Measurements from ENCODE around the gene MKLN1. TPM values are rescaled to one million over a fixed set of nuclear protein-coding genes. Genes with fewer than 3 reads are reported as not detected.

Gene MKLN1
- total and polyA plus RNA-seq, 5 donors, result 16.9 to 54.8 (median 52.8) TPM

DNA sequence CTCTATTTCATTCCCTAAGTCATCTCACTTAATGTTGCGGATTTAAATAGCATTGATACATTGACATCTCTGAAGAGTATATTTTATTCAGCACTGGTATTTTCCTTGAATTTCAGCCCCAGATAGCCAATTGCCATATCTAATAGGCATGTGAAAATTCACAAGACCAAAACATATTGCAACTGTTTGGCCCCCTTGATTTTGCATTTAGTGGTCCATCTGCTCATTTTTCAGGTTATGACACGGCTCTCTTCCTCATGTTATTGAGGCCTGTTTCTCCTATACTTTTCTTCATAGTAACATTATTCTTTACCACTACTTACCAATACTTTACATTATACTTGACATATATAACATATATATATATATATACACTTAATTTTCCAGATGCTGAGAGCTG, 43.7 kb downstream of the MKLN1 start:
- DNase-seq (no peak), ATAC-seq (no peak)
- WGBS, result 95% methylated on average over 2 of the region's 2 CpGs
- Histone ChIP-seq H3K4me1 (ENCODE audit: control insufficient read depth, insufficient read depth, low read length) (peaks cover 4% of the 10 kb centered on the region), H3K27me3 (ENCODE audit: control insufficient read depth, insufficient read depth) (no peaks in the 10 kb centered on the region), H3K27ac (ENCODE audit: low read length) (no peak overlapping the region), H3K9me3 (ENCODE audit: control insufficient read depth, low read length) (no peaks in the 10 kb centered on the region), H3K4me3 (ENCODE audit: low read length) (no peak overlapping the region)
- intact Hi-C loops (cut with DNase I), result no loop called here

DNA sequence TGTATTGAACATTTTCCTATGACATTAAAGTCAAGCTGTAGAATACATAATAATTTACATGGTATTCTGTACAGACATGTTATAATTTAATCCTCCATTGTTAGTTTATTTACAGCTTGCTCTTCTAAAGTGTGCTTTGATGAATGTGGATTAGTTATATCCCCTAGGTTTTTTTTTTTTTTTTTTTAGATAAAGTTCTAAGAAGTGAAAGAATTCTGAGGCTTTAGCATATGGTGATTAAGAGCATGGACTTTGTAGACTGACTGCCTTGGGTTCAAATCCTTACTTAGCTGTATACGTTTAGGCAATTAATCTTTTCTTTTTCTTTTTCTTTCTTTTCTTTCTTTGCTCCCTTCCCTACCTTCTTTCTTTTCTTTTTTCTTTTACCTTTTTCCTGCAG, 44.9 kb downstream of the MKLN1 start:
- intact Hi-C loops (cut with DNase I), result no loop called here
- H3K9me3 ChIP-seq (ENCODE audit: control insufficient read depth, low read length), result no peaks in the 10 kb centered on the region
- peaks cover 4% of the 10 kb centered on the region for H3K4me1 ChIP-seq (ENCODE audit: control insufficient read depth, insufficient read depth, low read length)
- no peak for ATAC-seq
- no peak for DNase-seq
- H3K4me3 ChIP-seq (ENCODE audit: low read length), result no peak overlapping the region
- H3K27ac ChIP-seq (ENCODE audit: low read length), result no peak overlapping the region
- 85% methylated on average over 1 of the region's 1 CpG for WGBS
- H3K27me3 ChIP-seq (ENCODE audit: control insufficient read depth, insufficient read depth), result no peaks in the 10 kb centered on the region

DNA sequence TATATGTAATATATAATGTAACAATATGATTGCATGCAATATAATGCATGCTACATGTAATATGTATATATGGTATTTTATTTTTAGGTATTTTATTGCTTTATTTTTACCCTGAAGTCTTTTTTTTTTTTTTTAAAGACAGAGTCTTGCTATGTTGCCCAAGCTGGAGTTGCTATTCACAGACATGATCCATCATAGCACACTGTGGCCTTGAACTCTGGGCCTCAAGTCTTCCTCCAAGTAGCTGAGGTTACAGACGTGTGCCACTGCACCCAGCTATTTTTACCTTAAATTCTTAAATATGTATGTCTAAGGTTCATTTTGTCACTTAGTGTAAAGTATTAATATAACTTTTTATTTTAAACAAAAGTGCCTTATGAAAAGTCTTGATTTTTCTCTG, 47.1 kb downstream of the MKLN1 start:
- 67% methylated on average over 1 of the region's 1 CpG for WGBS
- intact Hi-C loops (cut with DNase I), result no loop called here
- Histone ChIP-seq H3K27me3 (ENCODE audit: control insufficient read depth, insufficient read depth) (no peaks in the 10 kb centered on the region), H3K4me3 (ENCODE audit: low read length) (no peak overlapping the region), H3K27ac (ENCODE audit: low read length) (no peak overlapping the region), H3K4me1 (ENCODE audit: control insufficient read depth, insufficient read depth, low read length) (peaks cover 4% of the 10 kb centered on the region), H3K9me3 (ENCODE audit: control insufficient read depth, low read length) (no peaks in the 10 kb centered on the region)
- ATAC-seq (no peak), DNase-seq (no peak)

DNA sequence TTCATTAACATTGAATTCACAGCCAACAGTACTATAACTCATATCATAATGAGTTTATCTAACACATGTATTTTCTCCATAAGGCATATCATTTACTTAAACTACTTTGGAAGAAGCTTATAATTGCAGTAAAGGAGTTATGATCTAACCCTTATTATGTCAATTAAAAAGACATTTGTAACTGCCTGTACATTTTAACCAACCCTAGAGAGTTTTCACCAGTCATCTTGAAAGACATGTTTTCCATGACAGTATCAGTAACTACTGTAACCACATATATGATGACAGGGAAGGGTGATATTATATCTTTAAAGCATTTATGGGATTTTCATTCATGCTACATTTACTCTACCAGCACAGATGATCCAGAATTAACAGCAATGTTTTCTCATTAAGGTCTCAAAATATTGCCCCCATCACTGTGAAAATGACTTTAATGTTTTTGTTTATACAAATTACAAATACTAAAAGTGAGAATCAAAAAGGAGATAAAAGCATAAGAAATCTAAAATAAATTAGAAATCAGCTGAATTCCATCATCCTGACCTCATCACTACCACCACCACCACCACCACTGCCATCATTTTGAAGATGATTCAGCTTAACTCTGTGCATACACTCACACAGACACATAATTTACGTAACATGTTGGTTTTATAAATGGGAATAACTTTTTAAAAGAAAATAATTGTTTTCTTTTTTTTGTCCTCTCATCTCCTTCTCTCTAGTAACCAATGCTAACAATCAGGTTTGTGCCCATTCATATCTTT, 53.6 kb downstream of the MKLN1 start:
- DNase-seq, result no peak
- ATAC-seq, result no peak
- 97% methylated on average over 1 of the region's 1 CpG for WGBS
- no peak overlapping the region for H3K4me3 ChIP-seq (ENCODE audit: low read length)
- H3K27ac ChIP-seq (ENCODE audit: low read length), result no peak overlapping the region
- no peaks in the 10 kb centered on the region for H3K27me3 ChIP-seq (ENCODE audit: control insufficient read depth, insufficient read depth)
- intact Hi-C loops (cut with DNase I), result no loop called here
- H3K9me3 ChIP-seq (ENCODE audit: control insufficient read depth, low read length), result no peaks in the 10 kb centered on the region
- no peaks in the 10 kb centered on the region for H3K4me1 ChIP-seq (ENCODE audit: control insufficient read depth, insufficient read depth, low read length)

DNA sequence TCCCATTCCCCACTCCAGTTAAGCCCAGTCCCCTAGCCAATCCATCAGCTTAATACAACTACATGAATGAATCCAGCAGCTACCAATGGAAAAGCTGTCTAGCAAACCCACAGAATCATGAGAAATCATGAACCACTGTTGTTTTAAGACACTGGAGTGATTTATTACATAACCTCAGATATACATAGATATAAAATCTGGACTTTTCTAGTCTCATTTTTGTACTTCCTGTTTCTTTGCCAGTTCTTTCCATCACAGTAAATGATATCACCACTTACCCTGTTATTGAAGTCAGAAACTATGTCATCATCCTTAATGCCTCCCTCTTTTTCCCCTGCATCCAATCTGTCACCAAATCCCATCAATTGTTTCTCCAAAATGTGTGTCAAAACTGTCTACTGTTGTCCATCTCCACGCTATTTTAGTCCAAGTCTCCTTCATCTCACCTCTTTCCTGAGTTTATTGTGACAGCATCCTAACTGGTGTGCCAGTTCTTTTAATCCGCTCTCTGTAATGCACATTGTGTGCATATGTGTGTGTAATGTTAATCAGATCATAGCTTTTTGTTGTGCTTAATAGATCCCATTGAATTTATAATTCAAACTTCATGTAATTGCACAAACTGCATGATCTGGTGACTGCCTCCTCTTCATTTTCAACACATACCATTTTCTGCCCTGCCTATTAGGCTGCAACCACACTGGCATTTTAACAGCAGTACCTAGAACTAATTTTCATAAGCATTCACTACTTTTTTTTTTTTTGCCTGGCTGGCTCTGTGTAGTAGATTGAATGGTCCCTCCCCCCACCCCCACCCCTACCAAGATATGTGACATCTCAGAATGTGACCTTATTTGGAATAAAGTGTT, 56.0 kb downstream of the MKLN1 start:
- 92% methylated on average over 2 of the region's 2 CpGs for WGBS
- Histone ChIP-seq H3K4me3 (ENCODE audit: low read length) (no peak overlapping the region), H3K27ac (ENCODE audit: low read length) (no peak overlapping the region), H3K9me3 (ENCODE audit: control insufficient read depth, low read length) (no peaks in the 10 kb centered on the region), H3K27me3 (ENCODE audit: control insufficient read depth, insufficient read depth) (no peaks in the 10 kb centered on the region), H3K4me1 (ENCODE audit: control insufficient read depth, insufficient read depth, low read length) (no peaks in the 10 kb centered on the region)
- no peak for DNase-seq
- intact Hi-C loops (cut with DNase I), result no loop called here
- ATAC-seq, result no peak

DNA sequence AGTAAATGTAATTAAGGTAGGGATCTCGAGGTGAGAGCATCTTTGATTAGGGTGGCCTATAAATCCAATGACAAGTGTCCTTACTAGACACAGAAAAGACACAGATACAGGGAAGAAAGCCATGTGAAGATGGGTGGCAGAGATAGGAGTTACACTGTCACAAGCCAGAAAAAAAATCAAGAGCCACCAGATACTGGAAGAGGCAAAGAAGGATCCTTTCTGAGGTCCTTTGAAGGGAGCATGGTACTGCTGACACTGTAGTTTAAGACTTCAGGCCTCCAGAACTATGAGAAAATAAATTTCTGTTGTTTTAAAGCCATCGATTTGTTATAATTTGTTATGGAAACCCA, 56.6 kb downstream of the MKLN1 start:
- DNase-seq, result no peak
- no peaks in the 10 kb centered on the region for H3K4me1 ChIP-seq (ENCODE audit: control insufficient read depth, insufficient read depth, low read length)
- intact Hi-C loops (cut with DNase I), result no loop called here
- no peak overlapping the region for H3K27ac ChIP-seq (ENCODE audit: low read length)
- no peaks in the 10 kb centered on the region for H3K27me3 ChIP-seq (ENCODE audit: control insufficient read depth, insufficient read depth)
- H3K9me3 ChIP-seq (ENCODE audit: control insufficient read depth, low read length), result no peaks in the 10 kb centered on the region
- no peak for ATAC-seq
- 95% methylated on average over 2 of the region's 2 CpGs for WGBS
- no peak overlapping the region for H3K4me3 ChIP-seq (ENCODE audit: low read length)

DNA sequence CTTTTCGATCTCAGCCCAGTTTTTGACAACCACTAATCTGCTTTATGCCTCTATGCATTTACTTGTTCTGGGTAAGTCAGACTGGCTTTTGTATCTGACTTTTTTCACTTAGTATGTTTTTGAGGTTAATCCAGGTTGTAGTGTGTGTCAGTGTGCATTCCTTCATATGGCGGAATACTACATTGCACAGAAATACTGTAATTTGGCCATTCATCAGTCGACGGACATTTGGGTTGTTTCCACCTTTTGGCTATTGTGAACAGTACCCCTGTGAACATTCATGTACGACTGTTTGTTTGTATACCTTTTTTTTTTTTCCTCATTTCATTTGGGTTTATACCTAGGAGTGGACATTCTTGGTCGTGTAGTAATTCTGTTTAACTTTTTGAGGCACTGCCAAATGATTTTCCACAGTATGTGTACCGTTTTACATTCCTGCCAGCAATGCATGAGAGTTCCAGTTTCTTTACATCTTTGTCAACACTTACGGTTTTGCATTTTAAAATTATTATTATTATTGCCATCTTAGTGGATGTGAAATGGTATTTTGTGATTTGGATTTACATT, 57.4 kb downstream of the MKLN1 start:
- Histone ChIP-seq H3K4me1 (ENCODE audit: control insufficient read depth, insufficient read depth, low read length) (no peaks in the 10 kb centered on the region), H3K9me3 (ENCODE audit: control insufficient read depth, low read length) (no peaks in the 10 kb centered on the region), H3K27me3 (ENCODE audit: control insufficient read depth, insufficient read depth) (no peaks in the 10 kb centered on the region), H3K27ac (ENCODE audit: low read length) (no peak overlapping the region), H3K4me3 (ENCODE audit: low read length) (no peak overlapping the region)
- ATAC-seq (no peak), DNase-seq (no peak)
- WGBS, result 80% methylated on average over 8 of the region's 8 CpGs
- intact Hi-C loops (cut with DNase I), result no loop called here

DNA sequence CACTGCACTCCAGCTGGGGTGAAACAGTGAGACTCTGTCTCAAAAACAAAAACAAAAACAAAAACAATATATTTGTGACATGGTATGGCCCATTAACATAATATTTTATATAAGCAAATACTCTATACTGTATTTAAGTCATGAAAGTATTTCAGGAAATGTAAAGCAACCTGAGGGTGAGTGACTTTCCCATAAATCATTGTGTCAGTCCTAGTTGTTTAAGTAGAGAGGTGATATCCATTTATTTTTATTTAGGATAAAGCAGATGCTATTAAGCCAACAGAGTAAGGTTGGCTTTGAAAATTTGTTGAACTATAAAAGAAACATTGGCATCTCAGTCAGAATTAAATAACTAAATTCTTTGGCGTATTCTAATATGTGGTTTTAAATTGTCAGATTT, 60.5 kb downstream of the MKLN1 start:
- no peaks in the 10 kb centered on the region for H3K9me3 ChIP-seq (ENCODE audit: control insufficient read depth, low read length)

DNA sequence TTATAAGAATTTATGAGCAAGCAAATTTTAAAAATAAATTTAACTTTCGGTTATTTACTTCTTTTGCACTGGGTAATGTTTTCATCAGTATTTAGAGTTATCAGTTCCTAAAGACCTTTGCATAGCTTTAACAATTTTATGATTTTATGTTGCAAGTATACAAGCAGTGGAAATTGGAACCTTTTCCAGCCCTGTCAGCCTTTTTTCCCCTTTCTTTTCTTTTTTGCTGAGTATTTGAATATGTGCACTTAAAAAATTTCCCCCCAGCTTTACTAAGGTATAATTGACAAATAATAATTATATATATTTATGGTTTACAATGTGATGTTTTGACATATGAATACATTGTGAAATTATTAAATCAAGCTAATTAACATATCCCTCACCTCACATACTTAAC, 62.6 kb downstream of the MKLN1 start:
- ATAC-seq (no peak), DNase-seq (no peak)
- H3K9me3 ChIP-seq (ENCODE audit: control insufficient read depth, low read length), result no peaks in the 10 kb centered on the region
- no peaks in the 10 kb centered on the region for H3K4me1 ChIP-seq (ENCODE audit: control insufficient read depth, insufficient read depth, low read length)
- no peak overlapping the region for H3K27ac ChIP-seq (ENCODE audit: low read length)
- WGBS, result 95% methylated on average over 1 of the region's 1 CpG
- H3K27me3 ChIP-seq (ENCODE audit: control insufficient read depth, insufficient read depth), result no peaks in the 10 kb centered on the region
- H3K4me3 ChIP-seq (ENCODE audit: low read length), result no peak overlapping the region
- intact Hi-C loops (cut with DNase I), result no loop called here

More for the DNA sequence above, 60.5 kb downstream of the MKLN1 start:
- Histone ChIP-seq H3K27ac (ENCODE audit: low read length) (no peak overlapping the region), H3K4me3 (ENCODE audit: low read length) (no peak overlapping the region), H3K4me1 (ENCODE audit: control insufficient read depth, insufficient read depth, low read length) (no peaks in the 10 kb centered on the region), H3K27me3 (ENCODE audit: control insufficient read depth, insufficient read depth) (no peaks in the 10 kb centered on the region)
- no peak for ATAC-seq
- DNase-seq, result no peak
- intact Hi-C loops (cut with DNase I), result no loop called here
- WGBS, result 99% methylated on average over 1 of the region's 1 CpG

DNA sequence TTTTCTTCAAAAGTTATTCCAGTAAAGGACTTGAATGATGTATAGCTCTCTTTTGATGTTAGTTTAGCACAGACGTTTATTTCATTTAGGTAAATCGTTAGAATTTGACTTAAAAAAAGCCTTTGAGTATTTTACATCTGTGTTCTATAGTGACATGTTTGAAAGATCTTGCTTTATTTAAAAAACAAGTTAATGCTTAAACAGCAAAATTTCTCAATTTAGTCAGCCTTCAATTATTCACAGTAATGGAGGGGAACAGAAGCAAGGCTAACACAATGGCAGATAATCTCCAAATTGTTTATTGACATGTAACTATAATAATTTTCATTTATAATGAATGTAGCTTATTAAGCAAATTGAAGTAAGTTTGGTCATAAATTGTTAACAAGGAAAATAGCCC, 63.5 kb downstream of the MKLN1 start:
- no peaks in the 10 kb centered on the region for H3K4me1 ChIP-seq (ENCODE audit: control insufficient read depth, insufficient read depth, low read length)
- WGBS, result 95% methylated on average over 2 of the region's 2 CpGs
- H3K9me3 ChIP-seq (ENCODE audit: control insufficient read depth, low read length), result no peaks in the 10 kb centered on the region
- intact Hi-C loops (cut with DNase I), result no loop called here
- DNase-seq, result no peak
- H3K27me3 ChIP-seq (ENCODE audit: control insufficient read depth, insufficient read depth), result no peaks in the 10 kb centered on the region
- no peak for ATAC-seq
- H3K27ac ChIP-seq (ENCODE audit: low read length), result no peak overlapping the region
- H3K4me3 ChIP-seq (ENCODE audit: low read length), result no peak overlapping the region

DNA sequence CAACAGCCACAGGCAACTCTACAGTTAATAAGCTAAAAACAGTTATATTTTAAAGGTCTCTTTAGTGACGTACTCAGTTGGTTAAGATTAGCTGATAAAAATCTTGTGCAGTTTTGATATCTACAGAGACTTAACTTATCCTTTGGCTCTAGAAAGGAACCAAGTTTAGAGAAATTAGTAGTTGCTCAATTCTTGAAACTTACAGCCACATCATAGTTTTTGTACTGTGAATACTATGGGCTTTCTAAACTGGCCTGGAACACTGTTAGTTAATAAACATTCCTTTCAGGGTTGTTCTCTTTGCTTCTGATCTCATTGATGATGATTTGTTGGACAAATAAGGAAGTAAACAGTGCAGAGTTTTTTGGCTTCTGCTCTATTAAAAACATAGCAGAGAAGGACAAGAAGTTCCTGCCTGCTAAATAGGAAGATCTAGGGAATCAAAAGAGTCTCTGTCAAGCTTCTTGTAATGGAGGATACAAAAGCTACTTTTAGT, 73.1 kb downstream of the MKLN1 start:
- intact Hi-C loops (cut with DNase I), result no loop called here
- DNase-seq, result no peak
- Histone ChIP-seq H3K4me1 (ENCODE audit: control insufficient read depth, insufficient read depth, low read length) (peaks cover 3% of the 10 kb centered on the region), H3K9me3 (ENCODE audit: control insufficient read depth, low read length) (no peaks in the 10 kb centered on the region), H3K4me3 (ENCODE audit: low read length) (no peak overlapping the region), H3K27ac (ENCODE audit: low read length) (no peak overlapping the region), H3K27me3 (ENCODE audit: control insufficient read depth, insufficient read depth) (no peaks in the 10 kb centered on the region)
- WGBS, result 17% methylated on average over 1 of the region's 1 CpG
- ATAC-seq, result peak; percentile 61 to 76

All from right cardiac atrium (tissue), 5 donors.